ENCODE results near the gene USP24.

DNA sequence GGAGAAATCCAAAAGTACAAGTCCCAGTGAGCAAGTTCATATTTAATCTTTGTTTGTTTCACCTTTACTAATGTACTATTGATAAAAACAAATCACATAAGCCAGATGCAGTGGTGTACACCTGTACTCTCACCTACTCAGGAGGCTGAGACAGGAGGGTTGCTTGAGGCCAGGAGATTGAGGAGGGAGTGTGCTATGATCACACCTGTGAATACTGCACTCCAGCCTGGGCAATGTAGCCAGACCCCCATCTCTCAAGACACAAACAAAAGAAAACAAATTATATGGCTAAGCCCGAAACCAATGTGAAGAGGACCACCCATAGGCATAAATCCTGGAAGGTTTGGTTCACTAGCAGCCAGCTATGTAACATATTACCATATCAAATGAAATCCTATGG is 9.6 kb upstream of the USP24 start:
- TF ChIP-seq, protein P1, sequence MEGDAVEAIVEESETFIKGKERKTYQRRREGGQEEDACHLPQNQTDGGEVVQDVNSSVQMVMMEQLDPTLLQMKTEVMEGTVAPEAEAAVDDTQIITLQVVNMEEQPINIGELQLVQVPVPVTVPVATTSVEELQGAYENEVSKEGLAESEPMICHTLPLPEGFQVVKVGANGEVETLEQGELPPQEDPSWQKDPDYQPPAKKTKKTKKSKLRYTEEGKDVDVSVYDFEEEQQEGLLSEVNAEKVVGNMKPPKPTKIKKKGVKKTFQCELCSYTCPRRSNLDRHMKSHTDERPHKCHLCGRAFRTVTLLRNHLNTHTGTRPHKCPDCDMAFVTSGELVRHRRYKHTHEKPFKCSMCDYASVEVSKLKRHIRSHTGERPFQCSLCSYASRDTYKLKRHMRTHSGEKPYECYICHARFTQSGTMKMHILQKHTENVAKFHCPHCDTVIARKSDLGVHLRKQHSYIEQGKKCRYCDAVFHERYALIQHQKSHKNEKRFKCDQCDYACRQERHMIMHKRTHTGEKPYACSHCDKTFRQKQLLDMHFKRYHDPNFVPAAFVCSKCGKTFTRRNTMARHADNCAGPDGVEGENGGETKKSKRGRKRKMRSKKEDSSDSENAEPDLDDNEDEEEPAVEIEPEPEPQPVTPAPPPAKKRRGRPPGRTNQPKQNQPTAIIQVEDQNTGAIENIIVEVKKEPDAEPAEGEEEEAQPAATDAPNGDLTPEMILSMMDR (conservative IDR thresholded peaks at IDR 0.05), result no peak
- no peak for TF ChIP-seq ZFX (IDR thresholded peaks at IDR 0.05)

Measured in C4-2B (cell line).